ENCODE results near the gene BPIFA1. TPM values are rescaled to one million over a fixed set of nuclear protein-coding genes. Genes with fewer than 3 reads are reported as not detected.

The BPIFA1 gene
- total and polyA plus RNA-seq, 4 donors: not detected

- TF ChIP-seq RAD21 (IDR thresholded peaks at IDR 0.05) (no peak), YY1 (IDR thresholded peaks at IDR 0.05) (no peak), RXRA (IDR thresholded peaks at IDR 0.05) (no peak), EGR1 (IDR thresholded peaks at IDR 0.05; ENCODE audit: low read depth in 2 of 2) (no peak)
These were observed 1.7 kb upstream of the BPIFA1 start (continued) for GRCh38 chr20:33234050-33234449.

GRCh38 chr20:33236351-33236750, 555 bp downstream of the BPIFA1 start:
- Histone ChIP-seq H3K4me1 (ENCODE audit: control insufficient read depth in 4 of 4, insufficient read depth in 4 of 4, low read length in 3 of 4) (no peaks in the 10 kb centered on the region), H3K9ac (ENCODE audit: low read depth in 1 of 2, low read length in 2 of 2) (no peak overlapping the region), H3K4me3 (ENCODE audit: low read depth in 1 of 3, low read length in 3 of 3) (no peak overlapping the region), H3K27ac (ENCODE audit: low read depth in 1 of 2, low read length in 2 of 2) (no peak overlapping the region), H3K27me3 (ENCODE audit: control insufficient read depth in 4 of 4, insufficient read depth in 4 of 4, low read length in 3 of 4) (peaks cover 0 to 5% (median 0%) of the 10 kb centered on the region in 4 donors), H3K36me3 (ENCODE audit: control insufficient read depth in 4 of 4, insufficient read depth in 3 of 4, low read depth in 1 of 4, low read length in 3 of 4) (no peaks in the 10 kb centered on the region), H3K9me3 (ENCODE audit: control insufficient read depth in 4 of 4, low read length in 3 of 4) (no peaks in the 10 kb centered on the region)
- TF ChIP-seq GABPA (IDR thresholded peaks at IDR 0.05 in 1 of 2, conservative IDR thresholded peaks at IDR 0.05 in 1 of 2) (no peak), FOXA2 (IDR thresholded peaks at IDR 0.05) (no peak), RXRA (IDR thresholded peaks at IDR 0.05) (no peak), FOXA1 (IDR thresholded peaks at IDR 0.05) (no peak), SP1 (IDR thresholded peaks at IDR 0.05) (no peak), RAD21 (IDR thresholded peaks at IDR 0.05) (no peak), HNF4G (IDR thresholded peaks at IDR 0.05) (no peak), EGR1 (IDR thresholded peaks at IDR 0.05; ENCODE audit: low read depth in 2 of 2) (no peak), TAF1 (conservative IDR thresholded peaks at IDR 0.05) (no peak), JUND (IDR thresholded peaks at IDR 0.05) (no peak), ATF3 (IDR thresholded peaks at IDR 0.05) (no peak), MAX (IDR thresholded peaks at IDR 0.05) (no peak), YY1 (IDR thresholded peaks at IDR 0.05) (no peak), NR2F2 (IDR thresholded peaks at IDR 0.05) (no peak), HNF4A (conservative IDR thresholded peaks at IDR 0.05) (no peak), CTCF (IDR thresholded peaks at IDR 0.05; ENCODE audit: low read depth, low read length, missing input control) (no peak)
- TF ChIP-seq, protein P1, sequence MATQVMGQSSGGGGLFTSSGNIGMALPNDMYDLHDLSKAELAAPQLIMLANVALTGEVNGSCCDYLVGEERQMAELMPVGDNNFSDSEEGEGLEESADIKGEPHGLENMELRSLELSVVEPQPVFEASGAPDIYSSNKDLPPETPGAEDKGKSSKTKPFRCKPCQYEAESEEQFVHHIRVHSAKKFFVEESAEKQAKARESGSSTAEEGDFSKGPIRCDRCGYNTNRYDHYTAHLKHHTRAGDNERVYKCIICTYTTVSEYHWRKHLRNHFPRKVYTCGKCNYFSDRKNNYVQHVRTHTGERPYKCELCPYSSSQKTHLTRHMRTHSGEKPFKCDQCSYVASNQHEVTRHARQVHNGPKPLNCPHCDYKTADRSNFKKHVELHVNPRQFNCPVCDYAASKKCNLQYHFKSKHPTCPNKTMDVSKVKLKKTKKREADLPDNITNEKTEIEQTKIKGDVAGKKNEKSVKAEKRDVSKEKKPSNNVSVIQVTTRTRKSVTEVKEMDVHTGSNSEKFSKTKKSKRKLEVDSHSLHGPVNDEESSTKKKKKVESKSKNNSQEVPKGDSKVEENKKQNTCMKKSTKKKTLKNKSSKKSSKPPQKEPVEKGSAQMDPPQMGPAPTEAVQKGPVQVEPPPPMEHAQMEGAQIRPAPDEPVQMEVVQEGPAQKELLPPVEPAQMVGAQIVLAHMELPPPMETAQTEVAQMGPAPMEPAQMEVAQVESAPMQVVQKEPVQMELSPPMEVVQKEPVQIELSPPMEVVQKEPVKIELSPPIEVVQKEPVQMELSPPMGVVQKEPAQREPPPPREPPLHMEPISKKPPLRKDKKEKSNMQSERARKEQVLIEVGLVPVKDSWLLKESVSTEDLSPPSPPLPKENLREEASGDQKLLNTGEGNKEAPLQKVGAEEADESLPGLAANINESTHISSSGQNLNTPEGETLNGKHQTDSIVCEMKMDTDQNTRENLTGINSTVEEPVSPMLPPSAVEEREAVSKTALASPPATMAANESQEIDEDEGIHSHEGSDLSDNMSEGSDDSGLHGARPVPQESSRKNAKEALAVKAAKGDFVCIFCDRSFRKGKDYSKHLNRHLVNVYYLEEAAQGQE (IDR thresholded peaks at IDR 0.05): no peak
- TF ChIP-seq, protein P2, sequence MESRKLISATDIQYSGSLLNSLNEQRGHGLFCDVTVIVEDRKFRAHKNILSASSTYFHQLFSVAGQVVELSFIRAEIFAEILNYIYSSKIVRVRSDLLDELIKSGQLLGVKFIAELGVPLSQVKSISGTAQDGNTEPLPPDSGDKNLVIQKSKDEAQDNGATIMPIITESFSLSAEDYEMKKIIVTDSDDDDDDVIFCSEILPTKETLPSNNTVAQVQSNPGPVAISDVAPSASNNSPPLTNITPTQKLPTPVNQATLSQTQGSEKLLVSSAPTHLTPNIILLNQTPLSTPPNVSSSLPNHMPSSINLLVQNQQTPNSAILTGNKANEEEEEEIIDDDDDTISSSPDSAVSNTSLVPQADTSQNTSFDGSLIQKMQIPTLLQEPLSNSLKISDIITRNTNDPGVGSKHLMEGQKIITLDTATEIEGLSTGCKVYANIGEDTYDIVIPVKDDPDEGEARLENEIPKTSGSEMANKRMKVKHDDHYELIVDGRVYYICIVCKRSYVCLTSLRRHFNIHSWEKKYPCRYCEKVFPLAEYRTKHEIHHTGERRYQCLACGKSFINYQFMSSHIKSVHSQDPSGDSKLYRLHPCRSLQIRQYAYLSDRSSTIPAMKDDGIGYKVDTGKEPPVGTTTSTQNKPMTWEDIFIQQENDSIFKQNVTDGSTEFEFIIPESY (IDR thresholded peaks at IDR 0.05): no peak
- DNase-seq (ENCODE audit: low spot score): no peak
- 65% methylated on average over 1 of the region's 1 CpG for WGBS
